ENCODE data around the gene CSTA. TPM values are rescaled to one million over a fixed set of nuclear protein-coding genes. Genes with fewer than 3 reads are reported as not detected.

Gene CSTA
- total RNA-seq, 1 donor from 2014 or later, result 0.41 TPM

DNA sequence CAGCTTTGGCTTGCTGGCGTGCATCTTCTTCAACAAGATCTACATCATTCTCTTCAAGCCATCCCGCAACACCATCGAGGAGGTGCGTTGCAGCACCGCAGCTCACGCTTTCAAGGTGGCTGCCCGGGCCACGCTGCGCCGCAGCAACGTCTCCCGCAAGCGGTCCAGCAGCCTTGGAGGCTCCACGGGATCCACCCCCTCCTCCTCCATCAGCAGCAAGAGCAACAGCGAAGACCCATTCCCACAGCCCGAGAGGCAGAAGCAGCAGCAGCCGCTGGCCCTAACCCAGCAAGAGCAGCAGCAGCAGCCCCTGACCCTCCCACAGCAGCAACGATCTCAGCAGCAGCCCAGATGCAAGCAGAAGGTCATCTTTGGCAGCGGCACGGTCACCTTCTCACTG, 40.6 kb upstream of the CSTA start:
- H3K27me3 ChIP-seq (ENCODE audit: insufficient read depth, low read length), result peaks cover 3% of the 10 kb centered on the region
- no peaks in the 10 kb centered on the region for H3K4me1 ChIP-seq (ENCODE audit: insufficient read depth, low read length)
- no peak overlapping the region for H2AFZ ChIP-seq (ENCODE audit: low read depth, low read length)
- no peaks in the 10 kb centered on the region for H3K36me3 ChIP-seq (ENCODE audit: insufficient read depth, low read length)
- no peak overlapping the region for H3K27ac ChIP-seq (ENCODE audit: low read depth, low read length)
- FAIRE-seq, result no peak
- H4K20me1 ChIP-seq (ENCODE audit: insufficient read depth, low read length), result no peaks in the 10 kb centered on the region
- no peaks in the 10 kb centered on the region for H3K9me3 ChIP-seq (ENCODE audit: insufficient read depth, low read depth, low read length)
- H3K4me1 Mint-ChIP-seq (ENCODE audit: low read depth, unreplicated experiment), result no peaks in the 10 kb centered on the region
- H3K4me2 ChIP-seq (ENCODE audit: low read length), result no peak overlapping the region
- no peak for TF ChIP-seq EZH2 (IDR thresholded peaks at IDR 0.05; ENCODE audit: insufficient read depth, low read length)
- TF ChIP-seq CTCF (IDR thresholded peaks at IDR 0.05; ENCODE audit: insufficient read depth, low read depth, low read length), result no peak
- H3K4me3 Mint-ChIP-seq (ENCODE audit: unreplicated experiment), result no peak overlapping the region
- no peak overlapping the region for H3K4me3 ChIP-seq (ENCODE audit: insufficient read depth, low read depth, low read length)
- H3K9me3 Mint-ChIP-seq (ENCODE audit: unreplicated experiment), result peaks cover 4% of the 10 kb centered on the region
- no peak for DNase-seq (ENCODE audit: low read depth)
- H3K27me3 Mint-ChIP-seq (ENCODE audit: low read depth, unreplicated experiment), result peaks cover 40% of the 10 kb centered on the region
- H3K27ac Mint-ChIP-seq (ENCODE audit: unreplicated experiment), result no peak overlapping the region
- no peaks in the 10 kb centered on the region for H3K79me2 ChIP-seq (ENCODE audit: insufficient read depth, low read length)
- H3K36me3 Mint-ChIP-seq (ENCODE audit: low read depth, unreplicated experiment), result no peaks in the 10 kb centered on the region
- H3K9ac ChIP-seq (ENCODE audit: low read length), result no peak overlapping the region

DNA sequence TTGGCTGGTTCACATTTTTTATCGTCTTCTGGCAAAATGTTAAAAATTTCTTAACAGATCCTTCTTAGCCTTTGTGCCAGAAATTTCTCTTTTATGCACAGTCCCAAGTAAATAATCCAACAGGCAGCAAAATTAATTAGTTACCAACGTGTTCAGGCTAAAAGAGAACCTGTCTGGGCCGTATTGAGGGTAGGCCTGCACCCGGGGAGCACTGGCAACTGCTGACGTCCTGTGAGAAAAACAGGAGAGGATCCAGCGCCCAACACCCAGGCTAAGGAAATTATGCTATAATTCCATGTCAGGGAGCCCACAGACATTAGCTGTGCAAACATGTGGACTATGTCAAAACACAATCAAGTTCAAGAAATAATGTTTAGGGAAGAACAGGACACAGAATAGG, 30.7 kb upstream of the CSTA start:
- Mint-ChIP-seq H3K27me3 (ENCODE audit: low read depth, unreplicated experiment) (no peaks in the 10 kb centered on the region), H3K4me1 (ENCODE audit: low read depth, unreplicated experiment) (peaks cover 4% of the 10 kb centered on the region), H3K27ac (ENCODE audit: unreplicated experiment) (no peak overlapping the region), H3K9me3 (ENCODE audit: unreplicated experiment) (no peaks in the 10 kb centered on the region), H3K4me3 (ENCODE audit: unreplicated experiment) (no peak overlapping the region), H3K36me3 (ENCODE audit: low read depth, unreplicated experiment) (no peaks in the 10 kb centered on the region)
- no peaks in the 10 kb centered on the region for H3K36me3 ChIP-seq (ENCODE audit: insufficient read depth, low read length)
- H3K4me1 ChIP-seq (ENCODE audit: insufficient read depth, low read length), result no peaks in the 10 kb centered on the region
- no peak overlapping the region for H3K27ac ChIP-seq (ENCODE audit: low read depth, low read length)
- no peaks in the 10 kb centered on the region for H4K20me1 ChIP-seq (ENCODE audit: insufficient read depth, low read length)
- H3K4me3 ChIP-seq (ENCODE audit: insufficient read depth, low read depth, low read length), result no peak overlapping the region
- no peak overlapping the region for H3K4me2 ChIP-seq (ENCODE audit: low read length)
- TF ChIP-seq EZH2 (IDR thresholded peaks at IDR 0.05; ENCODE audit: insufficient read depth, low read length) (no peak), CTCF (IDR thresholded peaks at IDR 0.05; ENCODE audit: insufficient read depth, low read depth, low read length) (no peak)
- H3K79me2 ChIP-seq (ENCODE audit: insufficient read depth, low read length), result no peaks in the 10 kb centered on the region
- no peak overlapping the region for H2AFZ ChIP-seq (ENCODE audit: low read depth, low read length)
- FAIRE-seq (no peak), DNase-seq (ENCODE audit: low read depth) (no peak)
- H3K27me3 ChIP-seq (ENCODE audit: insufficient read depth, low read length), result peaks cover 1% of the 10 kb centered on the region
- no peaks in the 10 kb centered on the region for H3K9me3 ChIP-seq (ENCODE audit: insufficient read depth, low read depth, low read length)
- no peak overlapping the region for H3K9ac ChIP-seq (ENCODE audit: low read length)

DNA sequence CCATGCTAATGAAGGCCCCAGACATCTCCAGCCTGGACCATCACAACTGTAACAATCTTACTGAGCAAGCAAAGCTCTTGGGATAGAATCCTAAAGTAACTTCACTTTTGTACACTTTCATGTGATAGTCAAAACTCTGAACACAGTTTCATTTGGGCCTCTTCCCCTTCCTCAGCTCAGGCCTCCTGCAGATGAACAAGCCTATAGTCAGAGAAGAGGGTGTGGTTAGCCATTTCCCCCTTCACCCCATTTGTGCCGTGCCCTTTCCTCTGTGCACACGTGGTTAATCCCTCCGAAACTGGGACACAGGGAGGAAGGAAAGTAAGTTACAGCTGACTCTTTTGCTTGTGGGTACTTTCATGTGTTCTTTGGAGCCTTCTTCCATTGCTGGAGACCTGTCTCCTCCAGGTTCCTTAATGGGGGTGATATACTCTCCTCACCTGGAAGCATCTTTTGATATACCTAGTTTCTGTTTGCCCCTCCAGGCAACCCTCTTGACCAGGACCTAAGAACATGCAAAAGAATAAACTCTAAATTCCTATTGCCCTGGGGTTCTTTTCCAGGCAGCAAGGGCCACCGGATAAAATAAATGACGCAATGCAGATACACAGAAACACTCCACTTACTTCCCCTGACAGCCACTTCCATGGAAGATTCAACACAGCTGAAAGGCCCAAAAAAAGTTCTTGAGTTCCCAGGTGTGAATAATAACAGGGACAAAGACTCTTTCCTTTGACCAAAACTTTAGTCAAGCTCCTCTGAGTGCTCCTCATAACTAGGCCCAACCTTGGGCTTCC, 29.6 kb upstream of the CSTA start:
- FAIRE-seq (no peak), DNase-seq (ENCODE audit: low read depth) (no peak)
- Histone ChIP-seq H3K4me2 (ENCODE audit: low read length) (no peak overlapping the region), H4K20me1 (ENCODE audit: insufficient read depth, low read length) (no peaks in the 10 kb centered on the region), H3K27ac (ENCODE audit: low read depth, low read length) (no peak overlapping the region), H3K9me3 (ENCODE audit: insufficient read depth, low read depth, low read length) (no peaks in the 10 kb centered on the region), H3K27me3 (ENCODE audit: insufficient read depth, low read length) (no peaks in the 10 kb centered on the region), H2AFZ (ENCODE audit: low read depth, low read length) (no peak overlapping the region), H3K9ac (ENCODE audit: low read length) (no peak overlapping the region), H3K4me1 (ENCODE audit: insufficient read depth, low read length) (no peaks in the 10 kb centered on the region), H3K79me2 (ENCODE audit: insufficient read depth, low read length) (no peaks in the 10 kb centered on the region), H3K4me3 (ENCODE audit: insufficient read depth, low read depth, low read length) (no peak overlapping the region), H3K36me3 (ENCODE audit: insufficient read depth, low read length) (no peaks in the 10 kb centered on the region)
- no peak overlapping the region for H3K4me3 Mint-ChIP-seq (ENCODE audit: unreplicated experiment)
- H3K27ac Mint-ChIP-seq (ENCODE audit: unreplicated experiment), result no peak overlapping the region
- H3K27me3 Mint-ChIP-seq (ENCODE audit: low read depth, unreplicated experiment), result no peaks in the 10 kb centered on the region
- no peaks in the 10 kb centered on the region for H3K36me3 Mint-ChIP-seq (ENCODE audit: low read depth, unreplicated experiment)
- H3K9me3 Mint-ChIP-seq (ENCODE audit: unreplicated experiment), result no peaks in the 10 kb centered on the region
- TF ChIP-seq CTCF (IDR thresholded peaks at IDR 0.05; ENCODE audit: insufficient read depth, low read depth, low read length) (no peak), EZH2 (IDR thresholded peaks at IDR 0.05; ENCODE audit: insufficient read depth, low read length) (no peak)
- peaks cover 4% of the 10 kb centered on the region for H3K4me1 Mint-ChIP-seq (ENCODE audit: low read depth, unreplicated experiment)
